Neuronal stem cell (in vitro differentiated cells): ENCODE data around the gene ADGRL3.

Experiments
- DNase-seq: peaks from one replicate; pipeline ENCODE4 v3.0.0-alpha.2; 2013; ENCODE audit warnings: low spot score
- H2AFZ ChIP-seq: one replicate; pipeline ENCODE4 v1.6.1; 2013; ENCODE audit warnings: mild to moderate bottlenecking, low read length, inconsistent platforms
- H2AK5ac ChIP-seq: 2 replicates; pipeline ENCODE4 v1.6.1; 2013; ENCODE audit warnings: low read depth, mild to moderate bottlenecking, inconsistent platforms, low read length, moderate library complexity, mixed read lengths
- H2BK120ac ChIP-seq: 2 replicates; pipeline ENCODE4 v1.6.1; 2013; ENCODE audit warnings: low read depth, mild to moderate bottlenecking, inconsistent platforms, low read length, moderate library complexity, mixed read lengths
- H2BK12ac ChIP-seq: one replicate; pipeline ENCODE4 v1.6.1; 2013; ENCODE audit warnings: low read length, inconsistent platforms
- H2BK15ac ChIP-seq: 2 replicates; pipeline ENCODE4 v1.6.1; 2013; ENCODE audit warnings: mild to moderate bottlenecking, low read length, inconsistent platforms, mixed read lengths
- H2BK5ac ChIP-seq: one replicate; pipeline ENCODE4 v1.6.1; 2013; ENCODE audit warnings: inconsistent platforms, mild to moderate bottlenecking, low read length, moderate library complexity
- H3K14ac ChIP-seq: one replicate; pipeline ENCODE4 v1.6.1; 2013; ENCODE audit warnings: low read length, inconsistent platforms
- H3K18ac ChIP-seq: 2 replicates; pipeline ENCODE4 v1.6.1; 2013; ENCODE audit warnings: low read length, inconsistent platforms
- H3K23ac ChIP-seq: 2 replicates; pipeline ENCODE4 v1.6.1; 2013; ENCODE audit warnings: low read depth, mild to moderate bottlenecking, mixed read lengths, low read length, inconsistent platforms; ENCODE audit not compliant: poor library complexity
- H3K27ac ChIP-seq: replicated peaks from 3 replicates; pipeline ENCODE4 v1.5.1; 2013; ENCODE audit warnings: low read length, inconsistent platforms
- H3K27me3 ChIP-seq, 3 experiments: 2 replicates each; pipeline ENCODE4 v1.6.1; 2013; ENCODE audit warnings: low read length in 3 of 3, mild to moderate bottlenecking in 2 of 3, inconsistent platforms in 1 of 3, low read depth in 1 of 3, mixed read lengths in 1 of 3, moderate library complexity in 1 of 3; ENCODE audit not compliant: control insufficient read depth in 3 of 3, insufficient read depth in 3 of 3
- H3K36me3 ChIP-seq, 2 donors: replicated peaks in 1 of 2; 2 replicates each; pipeline ENCODE4 v1.6.1; 2013; ENCODE audit warnings: low read length in 2 of 2; ENCODE audit not compliant: control insufficient read depth in 2 of 2, insufficient read depth in 2 of 2
- H3K4ac ChIP-seq: 2 replicates; pipeline ENCODE4 v1.6.1; 2013; ENCODE audit warnings: inconsistent platforms, mild to moderate bottlenecking, low read length, moderate library complexity
- H3K4me1 ChIP-seq, 2 donors: 1 replicate in 1 of 2; 2 replicates in 1 of 2; pipeline ENCODE4 v1.6.1; 2013; ENCODE audit warnings: low read length in 2 of 2, low read depth in 1 of 2; ENCODE audit not compliant: control insufficient read depth in 2 of 2, insufficient read depth in 1 of 2
- H3K4me2 ChIP-seq: one replicate; pipeline ENCODE4 v1.6.1; 2013; ENCODE audit warnings: mild to moderate bottlenecking, low read length, inconsistent platforms; ENCODE audit not compliant: insufficient read depth, poor library complexity, severe bottlenecking
- H3K4me3 ChIP-seq, 2 donors: 2 replicates each; pipeline ENCODE4 v1.5.1; 2013; ENCODE audit warnings: low read length in 2 of 2, mild to moderate bottlenecking in 2 of 2, inconsistent platforms in 1 of 2, moderate library complexity in 1 of 2
- H3K79me1 ChIP-seq: one replicate; pipeline ENCODE4 v1.6.1; 2013; ENCODE audit warnings: low read depth, mild to moderate bottlenecking, inconsistent platforms, low read length, moderate library complexity
- H3K9ac ChIP-seq: one replicate; pipeline ENCODE4 v1.6.1; 2013; ENCODE audit warnings: mild to moderate bottlenecking, low read depth, low read length, inconsistent platforms; ENCODE audit not compliant: poor library complexity
- H3K9me3 ChIP-seq, 2 donors: replicated peaks in 1 of 2; 2 replicates each; pipeline versions ENCODE3 to v1.6.1; 2013; ENCODE audit warnings: low read length in 2 of 2, mild to moderate bottlenecking in 2 of 2, inconsistent platforms in 1 of 2, low read depth in 1 of 2, mixed read lengths in 1 of 2, moderate library complexity in 1 of 2; ENCODE audit not compliant: control insufficient read depth in 2 of 2, insufficient read depth in 1 of 2
- H4K8ac ChIP-seq: one replicate; pipeline ENCODE4 v1.6.1; 2013; ENCODE audit warnings: low read depth, mild to moderate bottlenecking, inconsistent platforms, low read length, moderate library complexity
- H4K91ac ChIP-seq: one replicate; pipeline ENCODE4 v1.6.1; 2013; ENCODE audit warnings: low read length, low read depth, mild to moderate bottlenecking, inconsistent platforms; ENCODE audit not compliant: poor library complexity
- WGBS, 2 donors: extraction: QIAGEN DNeasy Blood & Tissue Kit; methylation state at CpG; one replicate each; pipeline ENCODE4 v1.1.7; 2013; ENCODE audit warnings: missing lambda C conversion rate in 2 of 2, mixed read lengths in 1 of 2; ENCODE audit not compliant: insufficient read length in 2 of 2, insufficient replicate concordance in 1 of 2; ENCODE audit errors: extremely low coverage in 2 of 2; 5-methylcytosine and 5-hydroxymethylcytosine counted together

The ADGRL3 gene

DNA sequence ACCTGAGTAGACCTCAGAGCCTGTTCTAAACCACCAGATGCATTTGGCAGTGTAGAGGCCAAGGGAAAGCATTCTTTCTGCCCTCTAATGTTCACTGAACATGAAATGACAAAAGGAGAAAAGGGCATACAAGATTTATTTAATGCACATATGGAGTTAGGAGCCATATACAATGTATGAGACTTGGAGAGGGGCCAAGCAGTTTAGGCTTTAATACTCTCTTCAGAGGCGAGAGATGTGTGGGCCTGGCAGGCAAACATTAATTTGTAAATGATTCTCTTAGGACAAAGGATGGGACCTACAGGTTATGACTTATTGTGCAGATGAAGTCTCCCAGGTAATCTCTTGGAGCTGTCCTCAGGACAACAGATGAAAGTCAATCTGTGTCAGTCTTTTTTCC, 631.9 kb downstream of the ADGRL3 start:
- no peak overlapping the region for H2AK5ac ChIP-seq
- H3K4me3 ChIP-seq = no peak overlapping the region
- H3K9ac ChIP-seq = no peak overlapping the region
- H2BK5ac ChIP-seq = no peak overlapping the region
- H3K79me1 ChIP-seq = no peaks in the 10 kb centered on the region
- H2BK120ac ChIP-seq = no peak overlapping the region
- H3K18ac ChIP-seq = no peak overlapping the region
- no peak overlapping the region for H3K4ac ChIP-seq
- no peak overlapping the region for H2BK12ac ChIP-seq
- no peak overlapping the region for H4K91ac ChIP-seq
- no peak overlapping the region for H4K8ac ChIP-seq
- no peak overlapping the region for H2AFZ ChIP-seq
- H3K9me3 ChIP-seq = no peaks in the 10 kb centered on the region
- WGBS, 2 donors = no CpG with 5 or more reads among the region's 1 CpG
- H3K4me2 ChIP-seq = no peak overlapping the region
- H2BK15ac ChIP-seq = no peak overlapping the region
- peaks cover 0 to 2% of the 10 kb centered on the region in 2 donors for H3K4me1 ChIP-seq
- H3K27me3 ChIP-seq = no peaks in the 10 kb centered on the region
- DNase-seq = no peak
- no peak overlapping the region for H3K23ac ChIP-seq
- no peak overlapping the region for H3K27ac ChIP-seq
- H3K36me3 ChIP-seq = no peaks in the 10 kb centered on the region
- H3K14ac ChIP-seq = no peak overlapping the region

DNA sequence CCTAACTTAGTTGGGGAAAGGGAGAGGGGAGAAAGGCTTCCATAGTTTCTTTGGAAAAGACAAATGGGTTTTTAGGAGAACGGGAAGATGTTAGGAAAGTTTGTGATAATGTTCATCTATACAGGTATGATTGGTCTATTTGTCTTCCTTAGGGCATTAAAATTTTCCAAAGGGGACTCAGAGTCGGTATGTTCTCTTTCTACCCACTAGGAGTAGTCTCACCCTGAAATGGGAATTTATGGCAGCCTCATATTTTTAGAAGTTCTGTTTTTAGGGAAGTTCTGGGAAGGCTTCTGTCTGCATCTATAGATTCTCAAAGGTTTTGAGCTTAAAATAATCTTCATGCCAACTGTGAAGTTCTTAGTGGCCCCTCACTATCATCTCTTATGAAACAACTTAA, 637.3 kb downstream of the ADGRL3 start:
- Histone ChIP-seq H2BK12ac (no peak overlapping the region), H3K4me3 (no peak overlapping the region), H3K27ac (no peak overlapping the region)

DNA sequence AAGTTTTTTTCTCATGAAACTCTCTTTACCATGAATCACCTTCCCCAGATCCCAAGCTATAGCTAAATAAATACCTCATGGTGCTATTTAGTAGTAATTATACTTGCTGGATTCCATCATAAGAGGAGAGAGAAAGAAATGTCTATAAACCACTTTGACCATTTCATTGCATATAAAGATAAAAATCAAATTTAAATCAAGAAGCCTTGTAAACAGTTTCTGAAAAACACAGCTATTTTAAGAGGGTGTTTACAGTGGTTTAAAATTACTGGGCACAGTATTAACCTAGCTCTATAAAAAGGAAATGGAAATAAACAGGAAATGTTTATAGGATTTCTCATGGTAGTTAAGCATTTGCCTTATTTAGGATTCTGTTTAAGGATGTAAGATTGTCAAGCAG, 637.9 kb downstream of the ADGRL3 start:
- Histone ChIP-seq H2BK120ac (no peak overlapping the region), H3K23ac (no peak overlapping the region), H3K4ac (no peak overlapping the region), H4K91ac (no peak overlapping the region), H3K79me1 (no peaks in the 10 kb centered on the region), H3K18ac (no peak overlapping the region), H2AK5ac (no peak overlapping the region), H2BK12ac (no peak overlapping the region), H3K36me3 (no peaks in the 10 kb centered on the region), H2BK15ac (no peak overlapping the region), H3K9me3 (no peaks in the 10 kb centered on the region), H3K4me2 (no peak overlapping the region), H3K27ac (no peak overlapping the region), H3K14ac (no peak overlapping the region), H2AFZ (no peak overlapping the region), H3K4me3 (no peak overlapping the region), H3K9ac (no peak overlapping the region), H2BK5ac (no peak overlapping the region), H4K8ac (no peak overlapping the region), H3K27me3 (no peaks in the 10 kb centered on the region), H3K4me1 (peaks cover 0 to 2% of the 10 kb centered on the region in 2 donors)
- no peak for DNase-seq

More for the DNA sequence above, 637.3 kb downstream of the ADGRL3 start:
- Histone ChIP-seq H3K18ac (no peak overlapping the region), H3K79me1 (no peaks in the 10 kb centered on the region), H2AFZ (no peak overlapping the region), H3K4me2 (no peak overlapping the region), H3K4ac (no peak overlapping the region), H2AK5ac (no peak overlapping the region), H4K91ac (no peak overlapping the region), H2BK5ac (no peak overlapping the region), H3K36me3 (no peaks in the 10 kb centered on the region), H3K27me3 (no peaks in the 10 kb centered on the region), H3K23ac (no peak overlapping the region), H3K4me1 (peaks cover 0 to 2% of the 10 kb centered on the region in 2 donors), H2BK120ac (no peak overlapping the region), H3K9ac (no peak overlapping the region), H3K14ac (no peak overlapping the region), H3K9me3 (no peaks in the 10 kb centered on the region), H4K8ac (no peak overlapping the region), H2BK15ac (no peak overlapping the region)
- WGBS, 2 donors = no CpG with 5 or more reads among the region's 2 CpGs
- no peak for DNase-seq

DNA sequence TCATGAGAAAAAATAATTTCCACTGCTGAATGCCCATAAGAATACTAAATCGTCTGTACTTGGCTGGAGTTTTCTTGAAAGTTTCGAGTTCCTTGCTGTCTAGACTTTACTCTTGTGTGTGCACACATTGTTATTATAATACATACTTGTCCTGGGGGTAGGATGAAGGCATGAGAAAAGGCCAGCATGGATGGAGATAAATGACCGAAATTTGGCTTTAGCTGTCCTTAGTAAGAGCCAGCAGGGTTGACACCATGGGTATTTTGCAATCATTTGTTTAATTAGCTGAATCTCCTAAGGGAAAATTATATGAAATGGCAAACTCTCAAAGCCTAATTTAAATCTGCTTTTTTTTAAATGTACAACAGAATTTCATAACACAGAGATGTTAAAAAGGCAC, 641.6 kb downstream of the ADGRL3 start:
- Histone ChIP-seq H3K4ac (no peak overlapping the region), H2BK12ac (no peak overlapping the region), H3K4me2 (no peak overlapping the region), H3K27me3 (no peaks in the 10 kb centered on the region), H3K9me3 (no peaks in the 10 kb centered on the region), H3K4me3 (no peak overlapping the region), H4K91ac (no peak overlapping the region), H3K14ac (no peak overlapping the region), H2AK5ac (no peak overlapping the region), H3K36me3 (no peaks in the 10 kb centered on the region), H3K23ac (no peak overlapping the region), H3K9ac (no peak overlapping the region), H3K27ac (no peak overlapping the region), H3K18ac (no peak overlapping the region), H2BK15ac (no peak overlapping the region), H4K8ac (no peak overlapping the region), H2BK5ac (no peak overlapping the region), H2AFZ (no peak overlapping the region), H3K4me1 (no peaks in the 10 kb centered on the region), H3K79me1 (no peaks in the 10 kb centered on the region), H2BK120ac (no peak overlapping the region)
- no CpG with 5 or more reads among the region's 3 CpGs for WGBS, 2 donors
- DNase-seq = no peak
